T-helper 2 cell (primary cell): Measurements from ENCODE around the gene TIPIN.
A peak's percentile ranks its signal among the peaks of the same experiment; 100 is the strongest.
"Not testable (repeated sequence)": the region's sequence is repeated elsewhere in the genome, so short reads cannot be mapped to it uniquely, and the experiment has no call there.

ENCODE experiments used
- DNase-seq, 5 experiments: peaks; one replicate each; pipeline versions ENCODE4 v3.0.0 to v3.0.0-alpha.2; 2012 to 2022

The TIPIN gene

DNA sequence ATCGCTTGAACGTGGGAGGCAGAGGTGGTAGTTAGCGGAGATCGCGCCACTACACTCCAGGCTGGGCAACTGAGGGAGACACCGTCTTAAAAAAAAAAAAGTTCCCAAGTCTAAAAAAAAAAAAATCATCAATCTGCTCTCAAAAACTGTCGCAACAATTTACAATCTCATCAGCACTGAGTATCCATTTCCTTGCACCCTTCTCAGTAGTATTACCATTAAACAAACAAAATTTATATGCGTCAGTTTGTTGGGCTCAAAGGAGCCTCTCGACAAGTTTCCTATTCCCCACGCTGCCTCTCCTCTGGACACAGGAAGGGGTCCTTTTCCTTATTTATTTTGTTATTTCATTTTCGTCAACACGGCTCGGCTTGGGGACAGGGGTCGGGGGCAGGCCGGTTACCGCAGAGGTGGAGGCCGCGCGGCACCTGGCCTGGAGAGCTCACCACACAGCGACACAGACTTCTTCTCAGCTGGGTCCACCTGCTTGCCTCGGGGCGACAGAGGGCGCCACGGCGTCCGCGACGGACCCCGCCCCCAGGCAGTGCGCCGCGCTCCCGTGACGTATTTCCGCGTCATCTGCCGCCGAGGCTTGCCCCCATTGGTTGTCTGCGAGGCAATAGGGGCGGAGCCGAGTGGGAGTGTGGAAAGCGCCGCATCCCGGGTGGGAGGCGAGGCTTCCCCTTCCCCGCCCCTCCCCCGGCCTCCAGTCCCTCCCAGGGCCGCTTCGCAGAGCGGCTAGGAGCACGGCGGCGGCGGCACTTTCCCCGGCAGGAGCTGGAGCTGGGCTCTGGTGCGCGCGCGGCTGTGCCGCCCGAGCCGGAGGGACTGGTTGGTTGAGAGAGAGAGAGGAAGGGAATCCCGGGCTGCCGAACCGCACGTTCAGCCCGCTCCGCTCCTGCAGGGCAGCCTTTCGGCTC, 30.0 kb upstream of the TIPIN start, which contains the start of gene MAP2K1:
Gene MAP2K1, plus strand, starts transcription at position 709 of the 920 bp plus-strand sequence. CDS start 436 bp downstream, outside the sequence.
- DNase-seq = peak; percentile 96 to 99 (median 98)

DNA sequence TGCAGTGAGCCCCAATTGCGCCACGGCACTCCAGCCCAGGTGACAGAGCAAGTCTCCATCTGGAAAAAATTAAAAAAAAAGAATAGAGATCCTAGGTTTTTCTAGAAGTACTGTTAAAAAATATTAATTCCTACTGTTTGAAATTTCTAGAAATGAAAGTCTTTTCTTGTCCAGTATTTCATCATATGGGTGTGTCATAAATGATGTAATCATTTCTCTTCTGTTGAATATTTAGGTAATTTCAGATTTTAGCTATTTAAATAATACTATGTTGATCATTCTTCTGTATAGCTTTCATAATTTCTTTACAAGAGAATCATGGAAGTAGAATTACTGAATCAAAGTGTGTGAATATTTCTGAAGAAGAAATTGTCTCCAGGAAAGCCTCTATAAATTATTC, 24.9 kb upstream of the TIPIN start:
- DNase-seq = not testable (repeated sequence)

DNA sequence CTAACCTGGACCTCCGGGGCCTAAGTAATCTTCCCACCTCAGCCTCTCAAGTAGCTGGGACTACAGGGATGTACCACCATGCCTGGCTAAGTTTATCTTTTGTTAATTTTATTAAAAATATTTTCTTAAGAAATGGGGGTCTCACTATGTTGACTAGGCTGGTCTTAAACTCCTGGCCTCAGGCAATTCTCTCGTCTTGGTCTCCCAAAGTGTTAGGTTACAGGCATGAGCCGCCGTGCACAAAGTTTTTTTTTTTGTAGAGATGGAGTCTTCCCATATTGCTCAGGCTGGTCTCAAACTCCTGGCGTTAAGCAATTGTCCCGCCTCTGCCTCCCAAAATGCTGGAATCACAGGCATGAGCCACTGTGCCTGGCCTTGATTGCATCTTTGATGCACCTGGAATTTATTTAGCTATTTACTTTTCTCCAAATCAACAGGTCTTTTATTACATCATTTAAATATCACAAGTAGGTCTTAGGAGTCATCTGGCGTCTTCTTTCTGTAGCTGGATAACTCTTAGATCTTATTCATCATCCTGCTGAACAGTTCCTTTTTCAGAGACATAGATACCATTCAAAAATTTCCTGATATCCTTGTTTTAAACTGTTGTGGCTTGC, 22.4 kb upstream of the TIPIN start:
- no peak for DNase-seq

DNA sequence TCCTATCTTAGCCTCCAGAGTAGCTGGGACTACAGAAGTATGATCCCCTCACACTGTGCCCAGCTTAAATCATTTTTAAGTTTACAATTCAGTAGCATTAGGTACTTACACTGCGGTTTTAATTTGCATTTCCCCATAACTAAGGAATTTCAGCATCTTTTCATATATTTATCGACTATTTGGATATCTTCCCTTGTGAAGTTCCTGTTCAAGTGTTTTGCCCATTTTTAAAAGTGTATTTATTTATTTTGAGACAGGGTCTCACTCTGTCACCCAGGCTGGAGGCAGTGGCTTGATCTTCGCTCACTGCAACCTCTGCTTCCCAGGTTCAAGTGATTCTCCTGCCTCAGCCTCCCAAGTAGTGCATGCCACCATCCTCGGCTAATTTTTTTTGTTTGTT, 17.7 kb upstream of the TIPIN start:
- no peak for DNase-seq

DNA sequence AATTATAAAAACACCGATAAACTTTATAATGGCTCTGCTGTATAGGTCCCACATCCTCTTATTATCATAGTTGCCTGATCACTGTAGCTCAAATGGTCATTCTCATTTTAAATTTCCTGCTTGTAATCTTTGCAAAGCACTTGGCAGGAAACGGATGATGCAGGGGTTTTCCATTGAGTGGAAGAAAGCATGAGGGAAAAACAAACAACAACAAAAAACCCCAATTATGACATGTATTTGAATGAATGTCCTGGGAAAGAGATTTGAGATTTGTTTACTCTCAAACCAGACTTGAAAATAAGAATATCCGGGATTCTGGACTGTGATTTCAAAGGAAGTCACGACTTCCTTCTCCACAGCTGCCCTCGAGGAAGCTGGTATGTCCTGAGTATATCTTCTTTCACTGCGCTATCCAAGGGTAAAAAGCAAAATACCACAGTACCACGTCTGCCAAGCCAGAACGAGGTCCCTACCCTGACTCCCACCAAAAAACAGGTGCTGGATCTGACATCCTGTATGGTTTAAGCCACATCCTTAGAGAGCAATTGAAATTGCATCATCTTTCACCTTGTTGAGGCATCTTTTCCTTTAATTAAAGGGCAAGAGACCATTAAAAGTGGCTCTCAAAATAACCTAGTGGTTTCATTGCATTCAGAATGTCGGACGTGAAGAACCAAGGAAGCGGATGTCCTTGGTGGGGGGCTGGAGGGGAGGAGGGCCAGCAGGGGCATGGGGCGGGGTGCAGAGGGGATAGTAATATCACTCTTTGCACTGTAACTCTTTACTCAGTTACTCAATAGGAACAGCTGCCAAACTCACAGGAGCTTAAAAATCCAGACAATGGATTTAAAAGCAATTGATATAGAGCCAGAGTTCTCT, 13.5 kb upstream of the TIPIN start:
- DNase-seq = peak in 2 of 5 experiments; percentile 30 to 80

GRCh38 chr15:66364944-66365528, 8.6 kb upstream of the TIPIN start:
- DNase-seq = no peak

DNA sequence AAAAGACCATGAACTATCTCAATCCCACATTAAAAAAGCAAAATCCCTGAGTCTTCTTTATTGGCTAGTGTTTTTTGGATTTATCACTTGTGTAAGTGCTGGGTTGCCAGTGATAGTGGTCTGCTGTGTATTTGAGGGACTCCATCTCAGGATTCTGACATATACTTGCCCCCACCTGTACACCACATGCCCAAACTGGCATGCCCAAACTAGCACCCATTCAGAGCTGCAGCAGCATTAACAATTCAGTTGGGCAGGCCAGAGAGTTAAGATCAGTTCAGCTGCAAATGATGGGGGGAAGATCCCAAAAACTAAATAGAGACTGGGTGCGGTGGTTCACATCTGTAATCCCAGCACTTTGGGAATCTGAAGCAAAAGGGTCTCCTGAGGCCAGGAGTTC, 6.3 kb upstream of the TIPIN start:
- no peak for DNase-seq

- not testable (repeated sequence) for DNase-seq
These were observed 5.4 kb upstream of the TIPIN start for GRCh38 chr15:66361745-66362460.

DNA sequence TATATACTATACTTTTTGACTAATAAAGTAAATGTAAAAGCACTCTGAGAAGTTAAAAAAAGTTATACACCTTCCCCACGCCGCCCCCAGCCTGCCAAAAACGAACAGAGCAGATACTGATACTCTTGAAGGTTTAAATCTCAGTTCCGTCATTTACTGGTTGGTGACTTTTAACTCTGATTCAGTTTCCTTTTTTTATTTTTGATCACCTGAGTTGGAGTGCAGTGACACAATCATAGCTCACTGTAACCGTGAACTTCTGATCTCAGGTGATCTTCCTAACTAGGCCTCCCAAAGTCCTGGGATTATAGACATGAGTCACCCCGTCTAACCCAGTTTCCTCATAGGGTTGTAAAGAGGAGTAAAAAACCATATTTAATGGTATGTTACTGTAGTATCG, 3.3 kb upstream of the TIPIN start:
- no peak for DNase-seq

GRCh38 chr15:66356077-66356358, 467 bp downstream of the TIPIN start:
- DNase-seq = no peak

DNA sequence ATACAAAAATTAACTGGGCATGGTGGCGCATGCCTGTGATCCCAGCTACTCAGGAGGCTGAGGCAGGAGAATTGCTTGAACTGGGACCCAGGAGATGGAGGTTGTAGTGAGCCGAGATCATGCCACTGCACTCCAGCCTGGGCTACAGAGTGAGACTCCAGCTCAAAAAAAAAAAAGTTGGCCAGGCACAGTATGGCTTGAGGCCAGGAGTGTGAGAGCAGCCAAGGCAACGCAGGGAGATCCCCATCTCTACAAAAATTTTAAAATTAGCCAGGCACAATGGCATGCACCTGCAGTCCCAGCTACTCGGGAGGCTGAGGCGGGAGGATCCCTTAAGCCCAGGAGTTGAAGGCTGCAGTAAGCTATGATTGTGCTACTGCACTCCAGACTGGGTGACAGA, 8.0 kb downstream of the TIPIN start:
- not testable (repeated sequence) for DNase-seq

DNA sequence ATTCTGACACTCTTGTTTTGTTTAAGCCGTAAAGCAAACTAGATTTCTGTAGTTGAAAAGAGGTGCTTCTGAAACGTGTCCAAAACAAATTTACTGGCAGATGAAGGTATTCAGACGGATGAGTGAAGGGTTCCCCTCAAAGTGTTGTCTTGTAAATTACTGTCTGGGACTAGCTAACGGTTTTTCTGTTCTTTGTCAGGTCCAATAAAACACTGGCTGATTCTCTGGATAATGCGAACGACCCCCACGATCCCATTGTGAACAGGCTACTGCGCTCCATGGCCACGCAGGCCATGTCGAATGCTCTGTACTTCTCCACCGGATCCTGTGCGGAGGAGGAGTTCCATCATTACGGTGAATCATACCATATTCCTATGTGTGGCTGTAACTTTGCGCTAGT, 27.7 kb downstream of the TIPIN start:
- DNase-seq = no peak

- no peak for DNase-seq
These were observed 28.7 kb downstream of the TIPIN start for GRCh38 chr15:66327736-66328135.

DNA sequence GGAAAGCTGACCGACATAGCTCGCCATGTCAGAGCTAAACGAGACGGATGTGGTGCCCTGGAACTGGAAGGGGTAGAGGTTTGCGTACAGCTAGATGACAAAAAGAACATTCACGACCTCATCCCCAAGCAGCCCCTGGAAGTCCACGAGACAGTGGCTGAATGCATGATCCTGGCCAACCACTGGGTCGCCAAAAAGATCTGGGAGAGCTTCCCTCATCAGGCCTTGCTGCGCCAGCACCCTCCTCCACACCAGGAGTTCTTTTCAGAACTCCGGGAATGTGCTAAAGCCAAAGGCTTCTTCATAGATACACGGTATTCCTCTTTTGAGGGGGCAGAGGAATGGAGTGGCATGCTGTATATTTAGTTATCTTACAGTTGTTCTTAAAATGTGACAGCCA, 30.4 kb downstream of the TIPIN start:
- DNase-seq = no peak

DNA sequence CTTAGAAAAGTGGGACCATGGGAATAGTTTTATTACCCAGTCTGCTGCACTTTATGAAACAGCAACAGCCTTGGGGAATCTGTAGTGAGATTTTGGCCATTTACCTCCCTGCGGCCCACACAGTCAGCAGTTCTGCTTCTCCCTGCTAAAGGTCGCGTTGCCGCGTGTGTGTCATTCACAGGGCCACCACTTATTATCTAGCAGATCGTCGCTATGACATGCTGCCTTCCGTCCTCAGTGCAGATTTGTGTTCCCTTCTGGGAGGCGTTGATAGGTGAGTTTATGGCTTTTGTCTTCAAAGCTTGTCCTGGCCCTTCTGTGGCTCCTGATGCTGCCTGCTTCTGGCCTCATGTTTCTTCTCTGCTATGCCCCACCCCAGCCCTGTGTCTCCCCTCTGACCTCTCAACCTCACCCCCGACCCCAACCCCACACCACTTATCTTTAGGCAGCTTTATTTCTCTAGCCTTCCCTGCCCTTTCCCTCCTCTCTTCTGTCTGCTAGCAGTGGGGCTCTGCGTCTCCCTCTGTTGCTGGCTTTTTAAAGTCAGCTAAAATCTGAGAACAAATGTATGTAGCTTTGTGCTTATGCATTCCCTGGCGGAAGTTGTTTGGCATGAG, 33.1 kb downstream of the TIPIN start:
- no peak for DNase-seq

DNA sequence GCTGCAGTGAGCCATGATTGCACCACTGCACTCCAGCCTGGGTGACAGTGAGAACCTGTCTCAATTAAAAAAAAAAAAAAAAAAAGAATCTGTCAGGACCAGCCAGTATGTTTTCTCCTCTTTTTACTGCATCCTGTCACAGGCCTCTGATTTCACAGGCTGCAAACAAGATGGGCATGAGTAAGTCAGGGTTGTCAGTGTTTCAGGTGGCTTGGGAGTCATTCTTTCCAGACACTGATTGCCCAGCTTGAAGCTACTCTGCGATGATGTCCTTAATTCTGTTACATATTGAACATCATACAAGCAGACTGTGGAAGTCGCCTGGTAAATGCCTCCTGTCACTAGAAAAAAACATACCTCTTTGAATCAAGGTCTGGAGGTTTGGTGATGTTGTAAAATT, 44.3 kb downstream of the TIPIN start:
- no peak for DNase-seq

GRCh38 chr15:66310786-66311185, 45.7 kb downstream of the TIPIN start:
- no peak for DNase-seq

DNA sequence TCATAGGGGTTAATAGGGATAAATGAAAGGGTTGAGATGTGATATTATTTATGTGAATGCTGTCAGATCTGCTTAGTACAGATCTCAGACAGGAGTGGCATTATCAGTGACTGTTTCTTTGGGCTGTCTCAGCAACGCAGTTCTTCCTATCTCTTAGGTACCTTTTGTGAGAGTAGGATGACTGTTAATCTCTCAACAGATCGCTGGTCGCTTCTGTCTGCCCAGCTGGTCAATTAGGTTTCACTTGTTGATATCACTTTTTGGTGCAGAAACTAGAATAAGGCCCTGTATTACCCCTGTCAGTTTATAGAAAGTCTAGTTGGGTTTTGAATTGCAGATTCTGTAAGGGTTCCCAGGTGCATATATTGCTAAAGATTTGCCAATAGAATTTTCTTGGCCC, 46.7 kb downstream of the TIPIN start:
- DNase-seq = no peak

DNA sequence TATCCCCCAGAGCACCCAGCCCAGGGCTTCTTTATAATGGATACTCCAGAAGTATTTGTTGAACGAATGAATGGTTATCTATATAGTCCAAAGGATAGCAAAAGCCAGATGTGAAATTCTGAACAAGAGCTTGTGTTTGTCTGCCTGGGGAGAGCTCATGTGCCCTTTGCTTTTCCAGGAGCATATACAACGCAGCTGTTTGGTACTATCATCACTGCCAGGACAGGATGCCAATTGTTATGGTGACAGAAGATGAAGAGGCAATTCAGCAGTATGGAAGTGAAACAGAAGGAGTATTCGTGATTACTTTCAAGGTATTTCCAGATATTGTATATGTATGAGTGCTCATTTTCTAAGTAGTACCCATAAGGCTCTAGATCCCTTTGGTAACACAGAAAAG, 48.0 kb downstream of the TIPIN start:
- no peak for DNase-seq

- no peak for DNase-seq
These were observed 50.1 kb downstream of the TIPIN start for GRCh38 chr15:66306381-66306780.

DNA sequence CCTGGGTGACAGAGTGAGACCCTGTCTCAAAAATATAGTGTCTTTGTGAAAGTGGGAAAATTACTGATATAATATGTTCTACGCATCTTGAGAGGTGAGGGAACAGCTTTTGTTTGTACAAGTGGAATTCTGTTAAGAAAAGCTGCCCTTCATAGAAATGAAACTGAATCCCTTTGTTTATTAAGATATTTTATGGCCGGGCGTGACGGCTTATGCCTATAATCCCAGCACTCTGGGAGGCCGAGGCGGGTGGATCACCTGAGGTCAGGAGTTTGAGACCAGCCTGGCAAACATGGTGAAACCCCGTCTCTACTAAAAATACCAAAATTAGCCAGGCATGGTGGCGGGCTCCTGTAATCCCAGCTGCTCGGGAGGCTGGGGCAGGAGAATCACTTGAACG, 52.1 kb downstream of the TIPIN start:
- not testable (repeated sequence) for DNase-seq
